Hematopoietic multipotent progenitor cell treated with erythropoietin and hydrocortisone succinate and interleukin-3 and kit ligand, for 15 days (in vitro differentiated cells): Measurements from ENCODE around the gene MEIOSIN.
"Not testable (repeated sequence)": the region's sequence is repeated elsewhere in the genome, so short reads cannot be mapped to it uniquely, and the experiment has no call there.

ENCODE experiments used
- DNase-seq: peaks from one replicate; pipeline ENCODE4 v3.0.0-alpha.2; 2015; ENCODE audit warnings: low spot score

Gene MEIOSIN

GRCh38 chr19:45780146-45780447 lies 46.9 kb downstream of the MEIOSIN start:
- no peak for DNase-seq

- DNase-seq = no peak
Observed at GRCh38 chr19:45780448-45781213, 47.4 kb downstream of the MEIOSIN start.

GRCh38 chr19:45781214-45782161 lies 48.2 kb downstream of the MEIOSIN start:
- no peak for DNase-seq

GRCh38 chr19:45782162-45782691 lies 49.0 kb downstream of the MEIOSIN start, which contains the start of gene DMPK:
Gene DMPK (minus strand): TSS chr19:45782490. CDS start chr19:45782352, 138 bp downstream.
- DNase-seq = no peak

GRCh38 chr19:45782820-45783785 lies 49.9 kb downstream of the MEIOSIN start:
- no peak for DNase-seq

- no peak for DNase-seq
Observed at GRCh38 chr19:45784096-45784495, 50.9 kb downstream of the MEIOSIN start.

- no peak for DNase-seq
Observed at GRCh38 chr19:45785097-45785496, 51.9 kb downstream of the MEIOSIN start.

GRCh38 chr19:45785781-45786532 lies 52.7 kb downstream of the MEIOSIN start:
- DNase-seq = no peak

GRCh38 chr19:45786533-45786894 lies 53.3 kb downstream of the MEIOSIN start:
- no peak for DNase-seq

GRCh38 chr19:45789035-45789786 lies 56.0 kb downstream of the MEIOSIN start:
- DNase-seq = no peak

GRCh38 chr19:45790942-45791341 lies 57.7 kb downstream of the MEIOSIN start:
- DNase-seq = no peak

GRCh38 chr19:45791744-45792469 lies 58.7 kb downstream of the MEIOSIN start:
- DNase-seq = no peak

GRCh38 chr19:45792470-45793177 lies 59.4 kb downstream of the MEIOSIN start, which contains the start of gene DMWD:
Gene DMWD (minus strand): TSS chr19:45792845. CDS start chr19:45792756, 89 bp downstream.
- peak; percentile 99 for DNase-seq

- DNase-seq = no peak
Observed at GRCh38 chr19:45793178-45793564, 59.9 kb downstream of the MEIOSIN start.

GRCh38 chr19:45793876-45794275 lies 60.6 kb downstream of the MEIOSIN start:
- DNase-seq = no peak

GRCh38 chr19:45794627-45795026 lies 61.4 kb downstream of the MEIOSIN start:
- no peak for DNase-seq

- DNase-seq = peak; percentile 61
Observed at GRCh38 chr19:45798995-45799517, 65.8 kb downstream of the MEIOSIN start.

- DNase-seq = not testable (repeated sequence)
Observed at GRCh38 chr19:45799541-45799940, 66.3 kb downstream of the MEIOSIN start.
